A549 (cell line): Measurements from ENCODE around the gene CHST13. TPM values are rescaled to one million over a fixed set of nuclear protein-coding genes. Genes with fewer than 3 reads are reported as not detected.

Source experiments
- ATAC-seq, 2 experiments: fragments of 200-7000 bp in 1 of 2; fragments of >200 bp in 1 of 2; cut with Nextera tagmentation in 1 of 2; cut with Tn5 transposase in 1 of 2; 3 replicates each; pipeline versions ENCODE4 v1.8.0 to v1.9.1; 2018 to 2020; ENCODE audit warnings: mild to moderate bottlenecking in 1 of 2, moderate library complexity in 1 of 2
- CTCF ChIA-PET: fragments of 300-600 bp; sonication (Branson Sonifier 250); formaldehyde crosslinking; extraction: SDS; loops from one replicate; lab custom pipeline; 2021; ENCODE audit warnings: antibody characterized with exemption, inconsistent platforms; lab: Yijun Ruan, JAX
- POLR2A ChIA-PET: fragments of 350-600 bp; formaldehyde crosslinking; extraction: SDS; loops from one replicate; lab custom pipeline; 2021; ENCODE audit warnings: antibody characterized with exemption, inconsistent platforms; lab: Yijun Ruan, JAX
- DNase-seq, 2 experiments: peaks; one replicate each; pipeline versions ENCODE4 v3.0.0 to v3.0.0-alpha.2; 2011 to 2016; ENCODE audit warnings: low read depth in 1 of 2, low spot score in 1 of 2
- FAIRE-seq: peaks from 2 replicates; lab custom pipeline; 2011; peaks lifted over from hg19 to GRCh38; lab: Jason Lieb, UNC
- H3K27ac ChIP-seq, 2 experiments: fragments of >200 bp; sonication (Bioruptor Twin); formaldehyde crosslinking; 3 replicates each; pipeline ENCODE4 v1.5.1; 2016 to 2017
- H3K4me1 ChIP-seq: fragments of >200 bp; sonication (Bioruptor Twin); formaldehyde crosslinking; 3 replicates; pipeline ENCODE4 v1.6.1; 2016
- H3K4me2 ChIP-seq: fragments of >200 bp; sonication (Bioruptor Twin); formaldehyde crosslinking; 3 replicates; pipeline ENCODE4 v1.6.1; 2016
- H3K4me3 ChIP-seq: fragments of >200 bp; sonication (Bioruptor Twin); formaldehyde crosslinking; 3 replicates; pipeline ENCODE4 v1.5.1; 2016
- H3K9me3 ChIP-seq: fragments of >200 bp; sonication (Bioruptor Twin); formaldehyde crosslinking; 3 replicates; pipeline ENCODE4 v1.6.1; 2016
- BCL3 ChIP-seq: fragments of >200 bp; sonication (Bioruptor Twin); formaldehyde crosslinking; IDR thresholded peaks from 3 replicates; pipeline ENCODE4 v1.6.1; 2016
- BHLHE40 ChIP-seq: IDR thresholded peaks from 2 replicates; pipeline ENCODE4 v1.6.1; 2012; ENCODE audit warnings: low read depth, low read length, inconsistent platforms
- CBX2 ChIP-seq: fragments of 200-600 bp; sonication (generic); IDR thresholded peaks from 2 replicates; pipeline ENCODE4 v1.6.1; 2016; ENCODE audit warnings: low read depth, mild to moderate bottlenecking, borderline replicate concordance
- CHD2 ChIP-seq: fragments of 150-350 bp; IDR thresholded peaks from 2 replicates; pipeline ENCODE4 v1.6.1; 2014; ENCODE audit warnings: low read length; ENCODE audit not compliant: partially characterized antibody
- EHF ChIP-seq: fragments of 250-450 bp; sonication (Bioruptor Pico); IDR thresholded peaks from 2 replicates; pipeline ENCODE4 v1.5.0; 2020; ENCODE audit warnings: mild to moderate bottlenecking
- HMGXB4 ChIP-seq: fragments of 250-450 bp; sonication (Bioruptor Pico); IDR thresholded peaks from 2 replicates; pipeline ENCODE4 v1.5.0; 2021; ENCODE audit warnings: mild to moderate bottlenecking, moderate library complexity, borderline replicate concordance
- POLR2A ChIP-seq: IDR thresholded peaks from 2 replicates; pipeline ENCODE4 v1.6.1; 2012; ENCODE audit warnings: mild to moderate bottlenecking, low read length
- REST ChIP-seq: fragments of 200-600 bp; sonication (generic); IDR thresholded peaks from 2 replicates; pipeline ENCODE4 v1.6.1; 2016; ENCODE audit warnings: antibody characterized with exemption, mild to moderate bottlenecking, moderate library complexity
- USF2 ChIP-seq: fragments of 450-650 bp; IDR thresholded peaks from 2 replicates; pipeline ENCODE4 v1.6.1; 2014; ENCODE audit warnings: antibody characterized with exemption
- ZFP36 ChIP-seq: fragments of 450-650 bp; IDR thresholded peaks from 2 replicates; pipeline ENCODE4 v1.6.1; 2014; ENCODE audit warnings: borderline replicate concordance; ENCODE audit not compliant: partially characterized antibody
- ZNF302 ChIP-seq: fragments of 250-450 bp; sonication (Bioruptor Pico); IDR thresholded peaks from 2 replicates; pipeline ENCODE4 v1.9.0; 2021; ENCODE audit warnings: inconsistent platforms, mild to moderate bottlenecking, moderate library complexity
- WGBS: methylation state at CpG from one replicate; pipeline ENCODE4 v1.1.6; 2017; ENCODE audit errors: missing lambda C conversion rate; 5-methylcytosine and 5-hydroxymethylcytosine counted together
- polyA plus RNA-seq, 4 experiments: library from polyadenylated mRNA; depleted of rRNA in 3 of 4; stranded (reverse); fragments of >200 nt; fragmentation: RNase III in 1 of 4; extraction: RNeasy Plus Mini Kit Qiagen cat#74134 plus additional on column Dnase treatment in 1 of 4; gene quantifications; 2 replicates in 3 of 4; 3 replicates in 1 of 4; pipeline ENCODE4 v1.2.3, GENCODE V29; 2011 to 2017

CHST13 gene
- polyA plus RNA-seq, 2 of the 4 experiments (the other 2 are of a cell fraction), result 0.30 to 0.59 TPM

DNA sequence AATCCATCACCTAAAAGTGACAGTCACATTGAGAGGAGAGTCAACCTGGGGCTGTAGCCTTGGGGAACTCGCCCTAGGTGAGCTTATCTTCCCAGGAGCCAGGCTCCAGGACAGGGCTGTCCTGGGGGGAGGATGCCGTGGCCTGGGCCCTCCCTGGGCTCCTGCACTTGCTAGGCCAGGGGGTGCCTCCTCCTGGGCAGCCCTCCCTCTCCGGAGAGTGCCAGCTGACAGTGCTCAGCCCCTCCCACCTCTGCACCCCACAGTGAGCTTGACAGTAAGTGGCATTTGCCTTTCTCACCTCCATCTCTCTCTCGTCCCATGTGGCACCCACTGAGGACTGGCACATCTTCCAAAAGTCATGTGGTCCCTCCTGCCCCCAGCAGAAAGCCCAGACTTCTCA, 25.5 kb upstream of the CHST13 start:
- FAIRE-seq (no peak), DNase-seq (no peak), ATAC-seq (no peak)
- Histone ChIP-seq H3K4me1 (no peaks in the 10 kb centered on the region), H3K4me2 (no peak overlapping the region), H3K27ac (no peak overlapping the region), H3K4me3 (no peak overlapping the region), H3K9me3 (no peaks in the 10 kb centered on the region)
- CTCF ChIA-PET, result interaction anchor here (1.0 to 1.8 kb wide), 2 partner anchors 24 to 26 kb away, joined by 3 to 6 read pairs; no protein-coding TSS in a partner anchor
- POLR2A ChIA-PET, result no interaction called here
- no peak for TF ChIP-seq REST
- no peak for TF ChIP-seq ZFP36
- TF ChIP-seq HMGXB4 (CRISPR knock-in tag), result no peak
- no peak for TF ChIP-seq POLR2A
- TF ChIP-seq USF2, result no peak
- TF ChIP-seq CHD2, result no peak
- 40% methylated on average over 2 of the region's 4 CpGs for WGBS

DNA sequence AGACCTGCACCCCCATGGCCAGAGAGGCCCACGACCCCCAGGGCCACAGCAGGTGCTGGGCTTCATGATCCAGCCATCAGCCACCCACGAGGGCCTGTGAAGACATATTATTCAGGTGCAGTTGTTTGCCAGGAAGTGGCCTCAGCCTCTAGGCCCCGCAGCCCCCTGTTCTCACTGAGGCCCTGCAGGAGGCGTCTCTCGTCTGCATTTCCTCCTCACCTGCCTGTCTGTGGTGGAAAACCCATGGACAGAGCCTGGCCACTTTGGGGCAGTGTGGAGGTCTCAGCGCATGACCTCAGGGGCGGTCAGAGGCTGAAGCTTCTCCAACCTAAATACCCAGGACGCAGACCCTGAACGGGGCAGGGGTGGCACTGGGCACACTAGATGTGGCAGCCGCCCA, 25.0 kb upstream of the CHST13 start:
- POLR2A ChIA-PET, result no interaction called here

More for the DNA sequence above, 25.0 kb upstream of the CHST13 start:
- Histone ChIP-seq H3K4me3 (no peak overlapping the region), H3K9me3 (no peaks in the 10 kb centered on the region)
- TF ChIP-seq CBX2 (no peak), BHLHE40 (no peak), REST (no peak), HMGXB4 (CRISPR knock-in tag) (no peak), BCL3 (no peak), ZNF302 (no peak), EHF (CRISPR knock-in tag) (no peak), CHD2 (no peak)
- TF ChIP-seq, all 56 proteins: peak for 0
- no peak overlapping the region for H3K27ac ChIP-seq
- H3K4me2 ChIP-seq, result no peak overlapping the region
- H3K4me1 ChIP-seq, result no peaks in the 10 kb centered on the region
- CTCF ChIA-PET, result interaction anchor here (1.8 kb wide), 1 partner anchor 24 kb away, joined by 6 read pairs; no protein-coding TSS in a partner anchor
- no peak for FAIRE-seq
- no peak for DNase-seq
- no peak for ATAC-seq
- 76% methylated on average over 4 of the region's 10 CpGs for WGBS
